Ovary (tissue), 9 donors: ENCODE data around the gene RNASEH2A. TPM values are rescaled to one million over a fixed set of nuclear protein-coding genes. Genes with fewer than 3 reads are reported as not detected.

Experiments
- DNase-seq, 5 donors: peaks; one replicate each; pipeline ENCODE4 v3.0.0-alpha.2; 2019 to 2020
- H3K27ac ChIP-seq, 2 donors: fragments of 200-600 bp; one replicate each; pipeline versions ENCODE4 v1.5.1 to v1.8.0; 2019 to 2022
- H3K27me3 ChIP-seq: fragments of 200-600 bp; one replicate; pipeline ENCODE4 v1.8.0; 2022
- H3K36me3 ChIP-seq: fragments of 200-600 bp; sonication (generic); one replicate; pipeline ENCODE4 v1.5.1; 2019
- H3K4me1 ChIP-seq: one replicate; pipeline ENCODE4 v1.8.1; 2013; ENCODE audit warnings: mild to moderate bottlenecking, moderate library complexity; ENCODE audit not compliant: insufficient read depth
- H3K4me3 ChIP-seq: fragments of 200-600 bp; sonication (generic); one replicate; pipeline ENCODE4 v1.5.1; 2017
- H3K9me3 ChIP-seq, 2 donors: fragments of 200-600 bp in 1 of 2; sonication (generic) in 1 of 2; one replicate each; pipeline versions ENCODE4 v1.5.1 to v1.8.1; 2013 to 2019; ENCODE audit warnings: mild to moderate bottlenecking in 1 of 2, moderate library complexity in 1 of 2
- CTCF ChIP-seq, 3 donors: fragments of 450-650 bp in 2 of 3; fragments of 200-600 bp in 1 of 3; IDR thresholded peaks; one replicate each; pipeline versions ENCODE4 v1.5.1 to v1.8.0; 2016 to 2022; ENCODE audit warnings: antibody characterized with exemption in 3 of 3, mild to moderate bottlenecking in 1 of 3
- EP300 ChIP-seq: sonication (generic); formaldehyde crosslinking; IDR thresholded peaks from one replicate; pipeline ENCODE4 v1.6.1; 2017; ENCODE audit warnings: antibody characterized with exemption
- POLR2A ChIP-seq: fragments of 450-650 bp; IDR thresholded peaks from one replicate; pipeline ENCODE4 v1.6.1; 2017; ENCODE audit warnings: antibody characterized with exemption, mild to moderate bottlenecking, moderate library complexity
- WGBS, 3 donors: extraction: QIAGEN DNeasy Blood & Tissue Kit in 1 of 3; methylation state at CpG; one replicate each; pipeline versions ENCODE4 v1.1.5 to v1.1.7; 2013 to 2017; 5-methylcytosine and 5-hydroxymethylcytosine counted together
- intact Hi-C, 4 donors: fragments of 100-400 bp; cut with DNase I; formaldehyde crosslinking; loops; one replicate each; pipeline versions ENCODE4 v1.11.0 to v1.15.1; 2022 to 2023
- polyA plus RNA-seq, 2 donors: library from polyadenylated mRNA; stranded (reverse); fragments of 200-250 nt in 1 of 2; fragments of 350-450 nt in 1 of 2; fragmentation: Illumina TruSeq in 1 of 2; extraction: RNeasy Lipid Tissue Mini Kit (QIAGEN cat#74804) in 1 of 2; gene quantifications; one replicate each; pipeline ENCODE4 v1.2.3, GENCODE V29; 2013 to 2014
- total RNA-seq, 7 donors: library from RNA; depleted of rRNA in 2 of 7; stranded (reverse); fragments of >200 nt in 2 of 7; fragmentation: NEBNext Ultra II Directional in 3 of 7; extraction: Animal tissue kit (Norgen Biotek cat#: 25700) in 3 of 7; gene quantifications; one replicate each; pipeline versions ENCODE4 v1.1.0 to v1.2.4, GENCODE V29; 2016 to 2023
- donor health status: DM: no; HTN: no; CAD: no; lungs with moderate emphysema.
- donor health status: DM: no; HTN: no; CAD: no.
- donor health status: Bipolar disorder and iron deficiency.
- donor health status: DM: yes; HTN: yes; CAD: no.
- donor health status: DM: no; HTN: no; CAD: no.
- donor health status: DM: yes; HTN: yes; CAD: no.

Gene RNASEH2A
- total and polyA plus RNA-seq, 9 donors, result 1.2 to 12.2 (median 7.7) TPM

DNA sequence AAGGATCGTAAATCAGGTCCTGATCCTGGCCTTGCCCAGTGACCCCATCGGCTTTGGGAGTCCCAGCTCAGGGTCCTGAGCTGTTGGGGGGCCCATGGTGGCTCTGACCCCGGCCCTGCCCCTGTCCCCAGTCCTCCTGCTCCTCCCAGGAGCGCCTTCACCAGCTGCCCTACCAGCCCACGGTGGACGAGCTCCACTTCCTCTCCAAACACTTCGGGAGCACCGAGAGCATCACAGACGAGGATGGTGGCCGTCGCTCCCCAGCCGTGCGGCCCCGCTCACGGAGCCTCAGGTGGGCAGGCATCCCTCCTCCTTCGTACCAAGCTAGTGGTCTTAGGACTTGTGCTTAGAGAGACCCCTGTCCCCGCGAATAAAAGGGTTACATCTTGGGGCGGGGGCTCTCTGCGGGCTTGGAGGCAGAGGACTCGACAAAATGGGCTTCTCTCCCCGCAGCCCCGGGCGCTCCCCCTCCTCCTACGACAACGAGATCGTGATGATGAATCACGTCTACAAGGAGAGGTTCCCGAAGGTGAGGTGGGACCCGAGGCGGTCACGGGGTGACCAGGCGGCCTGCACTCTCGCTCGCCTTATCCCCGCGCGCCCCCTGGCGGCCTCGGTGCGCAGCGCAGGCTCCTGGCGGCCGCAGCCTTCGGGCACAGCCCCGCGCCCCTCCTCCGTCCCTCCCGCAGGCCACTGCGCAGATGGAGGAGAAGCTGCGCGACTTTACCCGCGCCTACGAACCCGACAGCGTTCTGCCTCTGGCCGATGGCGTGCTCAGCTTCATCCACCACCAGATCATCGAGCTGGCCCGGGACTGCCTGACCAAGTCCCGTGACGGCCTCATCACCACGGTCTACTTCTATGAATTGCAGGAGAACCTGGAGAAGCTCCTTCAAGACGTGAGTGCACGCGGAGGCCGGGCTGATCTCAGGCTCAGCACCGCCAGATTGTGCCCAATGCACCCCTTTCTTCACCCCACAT lies 41.1 kb downstream of the RNASEH2A start:
- no peaks in the 10 kb centered on the region for H3K4me1 ChIP-seq
- no peak overlapping the region for H3K4me3 ChIP-seq
- no peaks in the 10 kb centered on the region for H3K36me3 ChIP-seq
- 9 to 12% (median 9%) methylated on average over 60 to 69 of the region's 69 CpGs for WGBS, 3 donors
- H3K27ac ChIP-seq, result no peak overlapping the region
- no peaks in the 10 kb centered on the region for H3K9me3 ChIP-seq
- no peaks in the 10 kb centered on the region for H3K27me3 ChIP-seq
- TF ChIP-seq CTCF (IDR thresholded peaks at IDR 0.05) (peak; percentile 87 to 99 (median 99)), EP300 (no peak), POLR2A (no peak)
- intact Hi-C loops, result loop anchor here (5.0 kb wide), 2 partner anchors 80 to 85 kb away; no protein-coding TSS in a partner anchor
- peak; percentile 76 to 92 (median 87) for DNase-seq

GRCh38 chr19:12856653-12857052 lies 50.3 kb downstream of the RNASEH2A start:
- 52 to 71% (median 63%) methylated on average over 1 of the region's 1 CpG for WGBS, 3 donors
- no peak overlapping the region for H3K27ac ChIP-seq
- no peak overlapping the region for H3K4me3 ChIP-seq
- DNase-seq, result no peak
- H3K27me3 ChIP-seq, result no peaks in the 10 kb centered on the region
- TF ChIP-seq CTCF (IDR thresholded peaks at IDR 0.05), result no peak
- H3K9me3 ChIP-seq, result peaks cover 0 to 3% of the 10 kb centered on the region in 2 donors
- H3K4me1 ChIP-seq, result no peaks in the 10 kb centered on the region
- intact Hi-C loops, result no loop called here
- no peaks in the 10 kb centered on the region for H3K36me3 ChIP-seq

GRCh38 chr19:12858041-12858928 lies 51.9 kb downstream of the RNASEH2A start:
- Histone ChIP-seq H3K4me3 (no peak overlapping the region), H3K9me3 (peaks cover 0 to 3% of the 10 kb centered on the region in 2 donors), H3K4me1 (no peaks in the 10 kb centered on the region), H3K27ac (no peak overlapping the region), H3K36me3 (no peaks in the 10 kb centered on the region), H3K27me3 (no peaks in the 10 kb centered on the region)
- WGBS, 3 donors, result 91 to 92% (median 92%) methylated on average over 35 of the region's 35 CpGs
- TF ChIP-seq CTCF (IDR thresholded peaks at IDR 0.05) (no peak), POLR2A (no peak), EP300 (no peak)
- DNase-seq, result no peak
- intact Hi-C loops, result no loop called here

GRCh38 chr19:12859546-12859945 lies 53.2 kb downstream of the RNASEH2A start:
- TF ChIP-seq CTCF (IDR thresholded peaks at IDR 0.05) (no peak), POLR2A (no peak), EP300 (no peak)
- 28 to 48% (median 37%) methylated on average over 7 of the region's 7 CpGs for WGBS, 3 donors
- no peaks in the 10 kb centered on the region for H3K27me3 ChIP-seq
- intact Hi-C loops, result no loop called here
- H3K4me1 ChIP-seq, result no peaks in the 10 kb centered on the region
- H3K27ac ChIP-seq, result no peak overlapping the region
- no peak overlapping the region for H3K4me3 ChIP-seq
- peaks cover 0 to 3% of the 10 kb centered on the region in 2 donors for H3K9me3 ChIP-seq
- no peak for DNase-seq
- no peaks in the 10 kb centered on the region for H3K36me3 ChIP-seq
